Neural progenitor cell (in vitro differentiated cells): ENCODE results near the gene ZBTB20.

Experiments
- CTCF ChIP-seq: fragments of 200-600 bp; sonication (generic); IDR thresholded peaks from 2 replicates; pipeline ENCODE4 v1.5.1; 2017; ENCODE audit warnings: antibody characterized with exemption, mild to moderate bottlenecking
- EZH2 ChIP-seq: fragments of 200-600 bp; sonication (generic); IDR thresholded peaks from 2 replicates; pipeline ENCODE4 v1.6.1; 2017; ENCODE audit warnings: antibody characterized with exemption, mild to moderate bottlenecking, moderate library complexity
- EZH2phosphoT487 ChIP-seq: fragments of 200-600 bp; sonication (generic); IDR thresholded peaks from 2 replicates; pipeline ENCODE4 v1.6.1; 2017; ENCODE audit warnings: antibody characterized with exemption

GRCh38 chr3:115074502-115074901, 72.6 kb downstream of the ZBTB20 start:
- TF ChIP-seq CTCF (no peak), EZH2phosphoT487 (no peak), EZH2 (no peak)
